Thyroid gland (tissue), 4 donors: ENCODE results near the gene CER1. TPM values are rescaled to one million over a fixed set of nuclear protein-coding genes. Genes with fewer than 3 reads are reported as not detected.
A peak's percentile ranks its signal among the peaks of the same experiment; 100 is the strongest.

Experiments used
- DNase-seq, 2 donors: peaks; one replicate each; pipeline ENCODE4 v3.0.0-alpha.2; 2019
- H3K27ac ChIP-seq, 3 donors: fragments of 200-600 bp; sonication (generic); 1 replicate in 2 of 3; 2 replicates in 1 of 3; pipeline ENCODE4 v1.5.1; 2016 to 2019; ENCODE audit warnings: mild to moderate bottlenecking in 1 of 3, moderate library complexity in 1 of 3
- H3K27me3 ChIP-seq: fragments of 200-600 bp; sonication (generic); one replicate; pipeline ENCODE4 v1.5.1; 2019
- H3K36me3 ChIP-seq, 2 donors: fragments of 200-600 bp; sonication (generic); one replicate each; pipeline ENCODE4 v1.5.1; 2016 to 2019
- H3K4me1 ChIP-seq, 2 donors: fragments of 200-600 bp; sonication (generic); one replicate each; pipeline ENCODE4 v1.5.1; 2017 to 2019
- H3K4me3 ChIP-seq, 3 donors: fragments of 200-600 bp; sonication (generic); replicated peaks in 1 of 3; 1 replicate in 2 of 3; 2 replicates in 1 of 3; pipeline ENCODE4 v1.5.1; 2016; ENCODE audit warnings: mild to moderate bottlenecking in 1 of 3
- H3K9me3 ChIP-seq: fragments of 200-600 bp; sonication (generic); one replicate; pipeline ENCODE4 v1.5.1; 2017
- POLR2A ChIP-seq, 2 donors: fragments of 450-650 bp; IDR thresholded peaks; one replicate each; pipeline ENCODE4 v1.6.1; 2017; ENCODE audit warnings: antibody characterized with exemption in 2 of 2, mild to moderate bottlenecking in 2 of 2, moderate library complexity in 1 of 2
- WGBS, 2 donors: methylation state at CpG; one replicate each; pipeline ENCODE4 v1.1.5; 2017; 5-methylcytosine and 5-hydroxymethylcytosine counted together
- intact Hi-C: fragments of 100-400 bp; cut with DNase I; formaldehyde crosslinking; loops from one replicate; pipeline ENCODE4 v1.15.1; 2023
- total RNA-seq, 4 donors: library from RNA; depleted of rRNA; stranded (reverse); fragments of >200 nt; gene quantifications; one replicate each; pipeline ENCODE4 v1.2.3, GENCODE V29; 2016
- TF ChIP-seq, protein P1 (sequence below), 6 experiments: fragments of 200-600 bp in 3 of 6; fragments of 450-650 bp in 3 of 6; sonication (generic) in 3 of 6; IDR thresholded peaks; one replicate each; pipeline ENCODE4 v1.5.1; 2016 to 2019; ENCODE audit warnings: antibody characterized with exemption in 6 of 6, mild to moderate bottlenecking in 2 of 6, inconsistent platforms in 1 of 6, moderate library complexity in 1 of 6

Gene CER1
- total RNA-seq, 4 donors from 2014 or later: not detected

DNA sequence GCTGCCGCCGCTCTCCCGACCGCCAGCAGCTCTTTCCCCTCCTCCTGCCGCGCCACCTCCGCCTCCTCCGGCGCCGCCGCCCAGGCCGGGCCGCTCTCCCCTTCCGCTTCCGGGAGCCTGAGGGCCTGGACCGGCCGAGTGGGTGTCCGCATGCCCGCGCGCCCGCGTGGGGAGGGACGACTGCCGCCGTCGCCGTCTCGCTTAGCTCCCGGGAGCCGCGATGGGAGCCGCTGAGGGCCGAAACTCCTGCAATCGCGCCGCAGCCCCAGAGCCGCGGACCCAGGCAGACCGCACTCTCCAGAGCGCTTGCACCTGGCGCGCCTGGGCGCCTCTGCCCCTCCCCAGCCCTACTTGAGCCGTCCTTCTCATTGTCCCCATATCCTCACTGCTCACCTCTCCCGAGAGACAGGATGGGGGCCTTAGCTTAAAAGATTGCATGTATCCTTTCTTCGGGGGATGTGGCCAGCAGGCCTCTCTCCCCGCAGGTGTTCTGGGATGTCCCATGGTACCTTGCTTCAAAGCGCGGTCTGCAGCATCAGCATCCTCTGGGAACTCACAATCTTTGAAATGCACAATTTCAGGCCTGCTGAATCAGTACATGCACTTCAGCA lies 29.2 kb downstream of the CER1 start, which contains the start of gene ZDHHC21:
Gene ZDHHC21 (minus strand): TSS at position 182 of the 611 bp plus-strand sequence. CDS start 19,092 bp downstream, outside the sequence.
- TF ChIP-seq, protein P1, sequence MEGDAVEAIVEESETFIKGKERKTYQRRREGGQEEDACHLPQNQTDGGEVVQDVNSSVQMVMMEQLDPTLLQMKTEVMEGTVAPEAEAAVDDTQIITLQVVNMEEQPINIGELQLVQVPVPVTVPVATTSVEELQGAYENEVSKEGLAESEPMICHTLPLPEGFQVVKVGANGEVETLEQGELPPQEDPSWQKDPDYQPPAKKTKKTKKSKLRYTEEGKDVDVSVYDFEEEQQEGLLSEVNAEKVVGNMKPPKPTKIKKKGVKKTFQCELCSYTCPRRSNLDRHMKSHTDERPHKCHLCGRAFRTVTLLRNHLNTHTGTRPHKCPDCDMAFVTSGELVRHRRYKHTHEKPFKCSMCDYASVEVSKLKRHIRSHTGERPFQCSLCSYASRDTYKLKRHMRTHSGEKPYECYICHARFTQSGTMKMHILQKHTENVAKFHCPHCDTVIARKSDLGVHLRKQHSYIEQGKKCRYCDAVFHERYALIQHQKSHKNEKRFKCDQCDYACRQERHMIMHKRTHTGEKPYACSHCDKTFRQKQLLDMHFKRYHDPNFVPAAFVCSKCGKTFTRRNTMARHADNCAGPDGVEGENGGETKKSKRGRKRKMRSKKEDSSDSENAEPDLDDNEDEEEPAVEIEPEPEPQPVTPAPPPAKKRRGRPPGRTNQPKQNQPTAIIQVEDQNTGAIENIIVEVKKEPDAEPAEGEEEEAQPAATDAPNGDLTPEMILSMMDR (IDR thresholded peaks at IDR 0.05): peak in 1 of 6 experiments; percentile 4
- TF ChIP-seq POLR2A (IDR thresholded peaks at IDR 0.05): peak in 1 of 2 donors; percentile 53
- peak within 1 kb of the TSS; percentile 18 to 49 (median 21) for H3K27ac ChIP-seq

DNA sequence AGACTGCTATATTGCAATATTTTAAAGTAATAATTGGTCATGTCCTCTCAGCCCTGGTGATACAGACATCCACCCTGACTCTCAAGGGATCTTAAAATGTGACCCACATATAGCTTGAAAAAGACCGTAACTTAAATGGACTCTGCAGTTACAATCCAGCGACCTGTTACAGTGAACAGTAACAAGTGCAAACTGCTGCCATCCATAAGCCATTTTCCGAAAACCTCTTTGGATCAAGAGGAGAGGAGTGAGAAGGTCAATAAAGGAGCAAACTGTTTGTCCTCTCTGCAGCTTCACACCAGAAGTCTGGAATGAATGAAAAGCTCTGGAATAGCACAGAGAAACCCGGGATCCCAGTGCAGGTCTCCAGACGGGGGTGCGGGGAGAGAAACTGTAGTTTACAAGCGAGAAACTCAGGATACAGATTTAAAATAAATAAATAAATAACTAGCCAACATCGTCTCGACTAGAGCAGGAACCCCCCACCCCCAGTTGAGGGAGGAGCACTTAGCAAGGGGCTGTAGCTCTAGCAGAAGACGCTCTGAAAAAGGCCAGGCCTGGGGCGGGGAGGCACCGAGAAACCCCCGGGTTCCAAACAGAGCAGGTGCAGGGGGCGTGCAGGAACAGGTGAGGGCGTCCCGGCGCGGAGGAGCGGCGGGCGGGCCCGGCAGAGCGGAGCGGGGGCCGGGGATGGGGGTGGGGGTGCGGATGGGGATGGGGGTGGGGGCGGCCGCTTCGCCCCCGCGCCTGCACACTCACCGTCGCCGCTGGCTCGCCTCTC lies 29.9 kb downstream of the CER1 start:
- no peaks in the 10 kb centered on the region for H3K9me3 ChIP-seq
- DNase-seq: peak; percentile 28 to 41
- intact Hi-C loops: no loop called here
- no peak for TF ChIP-seq POLR2A (IDR thresholded peaks at IDR 0.05)
- TF ChIP-seq, protein P1 (IDR thresholded peaks at IDR 0.05): no peak
- peaks cover 0 to 5% of the 10 kb centered on the region in 2 donors for H3K4me1 ChIP-seq
- H3K27ac ChIP-seq: peak overlapping the region in 2 of 3 donors; percentile 18 to 49
- H3K36me3 ChIP-seq: no peaks in the 10 kb centered on the region
- H3K27me3 ChIP-seq: no peaks in the 10 kb centered on the region
- 1 to 4% methylated on average over 21 to 27 of the region's 35 CpGs for WGBS, 2 donors
- H3K4me3 ChIP-seq: peak overlapping the region; percentile 48 to 83 (median 69)

More for the DNA sequence above, 29.2 kb downstream of the CER1 start, which contains the start of gene ZDHHC21:
- intact Hi-C loops: no loop called here
- WGBS, 2 donors: 1 to 9% methylated on average over 10 to 16 of the region's 50 CpGs
- Histone ChIP-seq H3K36me3 (no peaks in the 10 kb centered on the region), H3K9me3 (no peaks in the 10 kb centered on the region), H3K4me3 (peak within 1 kb of the TSS; percentile 48 to 83 (median 69)), H3K27me3 (no peaks in the 10 kb centered on the region), H3K4me1 (peaks cover 0 to 5% of the 10 kb centered on the region in 2 donors)
- DNase-seq: peak; percentile 81 to 84

DNA sequence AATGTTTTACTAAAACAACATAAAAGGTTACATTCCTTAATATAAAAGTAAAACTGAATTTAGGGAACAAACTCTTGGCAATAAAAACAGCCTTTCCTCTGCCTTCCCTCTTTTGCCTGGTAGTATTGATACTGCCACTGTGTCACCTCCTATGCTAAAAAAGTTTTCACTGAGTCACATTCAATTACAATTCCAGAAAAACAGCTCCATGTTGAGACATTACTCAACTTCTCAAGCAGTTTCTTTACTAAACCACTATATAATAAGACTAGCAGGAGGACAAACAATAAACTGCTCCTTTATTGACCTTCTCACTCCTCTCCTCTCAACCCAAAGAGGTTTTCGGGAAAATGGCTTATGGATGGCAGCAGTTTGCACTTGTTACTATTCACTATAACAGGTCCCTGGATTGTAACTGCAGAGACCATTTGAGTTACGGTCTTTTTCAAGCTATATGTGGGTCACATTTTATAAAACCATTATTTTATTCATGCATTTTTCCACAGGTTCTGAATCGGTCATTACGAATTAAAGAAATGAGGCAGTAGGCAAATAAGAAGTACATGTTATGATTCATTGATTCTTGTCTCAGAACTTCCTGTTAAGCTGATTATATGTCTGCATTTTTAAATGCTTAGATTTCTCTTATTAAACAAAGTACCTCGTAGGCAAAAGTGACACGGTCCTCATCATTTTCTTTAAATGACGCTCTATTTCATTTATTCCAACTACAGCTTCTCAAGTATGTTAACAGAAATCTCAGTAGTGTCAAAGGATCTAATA lies 31.4 kb downstream of the CER1 start:
- TF ChIP-seq POLR2A (IDR thresholded peaks at IDR 0.05): no peak
- TF ChIP-seq, protein P1 (IDR thresholded peaks at IDR 0.05): no peak
- no peaks in the 10 kb centered on the region for H3K36me3 ChIP-seq
- 90 to 91% methylated on average over 7 of the region's 7 CpGs for WGBS, 2 donors
- no peak overlapping the region for H3K4me3 ChIP-seq
- no peaks in the 10 kb centered on the region for H3K27me3 ChIP-seq
- H3K9me3 ChIP-seq: no peaks in the 10 kb centered on the region
- H3K27ac ChIP-seq: no peak overlapping the region
- intact Hi-C loops: no loop called here
- peaks cover 0 to 5% of the 10 kb centered on the region in 2 donors for H3K4me1 ChIP-seq
- no peak for DNase-seq

- DNase-seq: no peak
- intact Hi-C loops: no loop called here
- H3K27ac ChIP-seq: no peak overlapping the region
- no peaks in the 10 kb centered on the region for H3K4me1 ChIP-seq
- H3K4me3 ChIP-seq: no peak overlapping the region
- no peaks in the 10 kb centered on the region for H3K9me3 ChIP-seq
- H3K36me3 ChIP-seq: no peaks in the 10 kb centered on the region
- TF ChIP-seq POLR2A (IDR thresholded peaks at IDR 0.05): no peak
- TF ChIP-seq, protein P1 (IDR thresholded peaks at IDR 0.05): no peak
- 88 to 96% methylated on average over 12 of the region's 12 CpGs for WGBS, 2 donors
- H3K27me3 ChIP-seq: no peaks in the 10 kb centered on the region
These were observed 35.4 kb downstream of the CER1 start for GRCh38 chr9:14687042-14687719.
